Epithelial cell of prostate (primary cell): ENCODE measurements around the gene FCHO2.

Source experiments
- DNase-seq: peaks from one replicate; pipeline ENCODE4 v3.0.0-alpha.2; 2011; ENCODE audit warnings: low read depth, low spot score
- H3K27ac ChIP-seq: fragments of 450-650 bp; 2 replicates; pipeline ENCODE4 v1.5.1; 2017; ENCODE audit warnings: mild to moderate bottlenecking

Gene FCHO2

DNA sequence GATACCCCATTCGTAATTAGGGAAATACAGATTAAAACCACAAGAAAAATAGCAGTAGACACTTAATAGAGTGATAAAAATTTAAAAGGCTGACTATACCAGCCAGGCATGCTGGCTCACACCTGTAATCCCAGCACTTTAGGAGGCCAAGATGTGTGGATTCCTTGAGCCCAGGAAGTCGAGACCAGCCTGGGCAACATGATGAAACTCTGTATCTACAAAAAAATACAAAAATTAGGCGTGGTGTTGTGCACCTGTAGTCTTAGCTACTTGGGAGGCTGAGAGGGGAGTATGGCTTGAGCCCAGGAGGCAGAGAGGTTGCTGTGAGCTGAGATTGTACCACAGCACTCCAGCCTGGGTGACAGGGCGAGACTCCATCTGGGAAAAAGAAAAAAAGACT is 72.0 kb downstream of the FCHO2 start:
- DNase-seq: no peak
- no peak overlapping the region for H3K27ac ChIP-seq

DNA sequence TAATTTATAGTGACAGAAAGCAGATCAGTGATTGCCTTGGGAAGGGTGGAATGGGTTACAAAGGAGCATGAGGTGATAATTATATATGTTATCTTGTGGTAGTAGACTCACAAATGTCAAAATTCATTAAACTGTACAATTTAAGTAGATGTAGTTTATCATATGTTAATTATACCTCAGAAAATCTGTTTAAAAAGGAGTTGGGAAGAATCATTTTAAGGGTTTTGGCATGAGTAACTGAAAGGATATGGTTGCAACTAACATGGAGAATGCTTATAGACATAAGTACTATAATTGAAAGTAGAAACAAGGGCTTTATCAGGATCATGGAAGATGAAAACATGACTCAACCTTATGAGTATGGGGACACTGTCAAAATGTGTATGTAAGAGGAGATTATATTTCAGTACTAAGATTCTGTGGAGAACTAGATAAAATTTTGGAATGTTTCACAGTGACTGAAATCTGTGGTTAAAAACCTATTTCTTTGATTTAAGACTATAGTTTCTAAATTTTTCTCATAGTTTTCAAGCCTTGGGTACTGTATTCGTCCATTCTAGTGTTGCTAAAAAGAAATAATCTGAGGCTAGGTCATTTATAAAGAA is 73.3 kb downstream of the FCHO2 start:
- peak overlapping the region; percentile 76 for H3K27ac ChIP-seq
- no peak for DNase-seq

DNA sequence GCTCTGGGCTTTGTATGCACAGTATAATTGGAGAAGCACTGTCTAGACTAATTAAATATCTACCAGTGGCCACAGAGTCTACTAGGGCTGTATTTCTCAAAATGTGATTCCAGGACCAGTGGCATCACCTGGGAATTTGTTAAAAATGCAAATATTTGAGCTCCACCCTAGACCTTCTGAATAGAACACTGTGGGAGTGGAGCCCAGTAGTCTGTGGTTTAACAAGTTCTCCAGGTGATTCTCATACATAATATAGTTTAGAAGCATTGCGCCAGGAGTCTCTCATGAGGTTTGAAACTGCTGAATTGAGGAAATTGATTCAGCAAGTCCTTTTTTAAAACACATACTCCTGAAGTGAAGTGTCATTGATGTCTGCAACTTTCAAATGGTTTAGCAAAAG is 74.7 kb downstream of the FCHO2 start:
- DNase-seq: peak; percentile 8
- H3K27ac ChIP-seq: peak overlapping the region; percentile 76

DNA sequence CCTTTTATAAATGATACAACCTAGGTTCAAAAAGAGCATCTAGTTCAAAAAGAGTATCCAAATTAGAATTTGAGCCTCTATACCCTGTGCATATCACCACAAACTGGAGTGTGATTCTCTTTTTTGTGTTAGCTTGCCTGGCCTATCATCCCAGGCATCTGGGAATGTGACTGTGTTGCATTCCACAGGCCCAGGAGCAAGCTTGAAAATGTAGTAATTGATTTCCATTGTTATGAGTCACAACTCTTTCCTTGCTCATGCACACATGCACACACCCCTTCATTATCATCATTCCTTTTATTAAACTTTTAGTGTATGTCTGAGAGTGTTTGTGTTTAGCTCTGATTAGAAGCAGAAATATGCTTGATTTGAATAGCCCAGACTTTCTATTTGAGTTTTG is 75.2 kb downstream of the FCHO2 start:
- peak overlapping the region; percentile 76 for H3K27ac ChIP-seq
- DNase-seq: peak; percentile 70

DNA sequence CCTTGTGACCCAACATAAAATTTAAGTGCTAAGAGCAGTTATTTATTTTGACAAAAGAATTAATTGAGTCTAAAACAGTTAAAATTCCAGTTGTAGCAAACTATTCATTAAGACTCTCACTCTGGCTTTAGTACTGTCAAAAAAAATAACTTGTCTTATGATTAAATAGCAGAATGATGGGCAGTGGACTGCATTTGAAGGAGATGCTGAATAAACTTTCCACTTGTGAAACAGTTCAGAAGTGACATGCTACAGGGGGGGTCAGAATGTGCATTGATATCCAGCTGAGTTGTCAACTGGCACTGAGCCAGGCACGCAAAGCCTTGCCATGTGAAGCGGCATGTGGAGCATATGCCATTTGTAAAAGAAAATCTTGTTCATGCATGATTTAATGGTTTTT is 76.0 kb downstream of the FCHO2 start:
- peak overlapping the region; percentile 76 for H3K27ac ChIP-seq
- peak; percentile 24 for DNase-seq

- no peak for DNase-seq
- H3K27ac ChIP-seq: no peak overlapping the region
Measured at GRCh38 chr5:73032635-73033034, 76.8 kb downstream of the FCHO2 start.

DNA sequence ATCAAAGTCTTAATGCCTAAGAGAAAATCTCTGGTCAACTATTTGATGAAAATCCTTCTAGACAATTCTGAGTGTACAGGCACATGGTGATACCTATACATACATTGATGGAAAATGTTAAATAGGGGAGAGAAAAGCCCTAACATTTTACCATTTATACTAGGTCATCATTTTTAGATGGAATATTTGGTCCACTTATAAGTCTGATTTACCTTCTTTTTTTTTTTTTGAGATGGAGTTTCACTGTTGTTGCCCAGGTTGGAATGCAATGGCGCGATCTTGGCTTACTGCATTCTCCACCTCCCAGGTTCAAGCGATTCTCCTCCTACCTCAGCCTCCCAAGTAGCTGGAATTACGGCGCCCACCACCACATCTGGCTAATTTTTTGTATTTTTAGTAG is 81.7 kb downstream of the FCHO2 start:
- no peak for DNase-seq
- no peak overlapping the region for H3K27ac ChIP-seq

DNA sequence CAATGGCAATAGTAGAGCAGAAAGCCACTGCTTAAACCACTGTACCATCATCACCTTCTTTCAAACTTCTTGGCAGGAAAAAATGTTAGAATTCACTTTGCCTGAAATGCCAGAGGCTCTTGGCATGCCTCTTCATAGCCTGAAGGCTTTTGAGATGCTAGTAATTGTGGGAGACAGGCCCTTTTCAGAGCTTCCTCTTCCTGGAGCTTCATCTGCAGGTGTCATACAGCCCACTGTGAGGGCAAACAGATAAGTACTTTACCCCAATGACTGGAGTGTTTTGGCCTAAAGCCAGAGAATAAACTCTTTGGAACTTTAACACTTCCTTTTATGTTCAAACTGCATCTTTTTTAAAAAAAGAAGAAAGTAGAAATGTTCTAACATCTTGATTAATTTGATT is 83.2 kb downstream of the FCHO2 start:
- H3K27ac ChIP-seq: no peak overlapping the region
- no peak for DNase-seq

GRCh38 chr5:73042993-73043392 is 87.2 kb downstream of the FCHO2 start:
- H3K27ac ChIP-seq: no peak overlapping the region
- DNase-seq: no peak

DNA sequence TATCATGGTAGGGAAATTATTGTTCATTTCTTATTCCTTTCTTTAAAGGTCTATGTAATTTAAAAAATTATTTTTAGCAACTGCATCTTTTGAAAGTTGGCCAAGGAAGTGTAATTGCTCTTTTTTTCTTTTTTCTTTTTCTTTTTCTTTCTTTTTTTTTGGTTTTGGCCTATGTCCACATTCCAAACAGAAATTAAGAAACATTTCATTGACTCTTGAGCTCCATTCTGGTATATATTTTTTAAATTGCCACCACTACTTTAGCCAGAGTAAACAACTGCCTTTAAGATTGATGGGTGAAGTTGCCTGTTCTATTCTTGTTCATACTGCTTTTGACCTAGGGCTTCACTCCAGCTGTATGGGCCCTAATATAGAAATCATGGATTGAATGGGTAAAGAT is 88.7 kb downstream of the FCHO2 start:
- H3K27ac ChIP-seq: no peak overlapping the region
- no peak for DNase-seq

- H3K27ac ChIP-seq: no peak overlapping the region
- DNase-seq: no peak
Measured at GRCh38 chr5:73045623-73046022, 89.8 kb downstream of the FCHO2 start.

DNA sequence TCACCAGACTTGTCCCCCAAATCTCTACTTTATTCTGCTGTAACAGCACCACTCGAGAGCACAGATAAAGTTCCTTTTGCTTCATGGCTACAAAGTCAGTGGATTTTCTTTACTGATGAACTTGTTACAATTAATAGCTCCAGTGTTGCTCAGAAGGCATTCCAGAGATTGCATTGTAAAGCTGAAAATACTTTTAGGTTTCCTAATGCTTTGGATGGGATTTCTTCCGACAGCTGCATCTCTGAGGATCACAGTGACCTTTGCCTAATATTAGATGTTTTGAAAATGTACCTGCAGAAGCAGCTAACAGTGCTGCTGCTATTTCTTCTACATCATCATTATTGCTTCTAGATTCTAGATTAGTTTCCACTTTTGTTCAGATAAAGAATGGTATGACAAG is 105.8 kb downstream of the FCHO2 start:
- H3K27ac ChIP-seq: no peak overlapping the region
- DNase-seq: no peak

DNA sequence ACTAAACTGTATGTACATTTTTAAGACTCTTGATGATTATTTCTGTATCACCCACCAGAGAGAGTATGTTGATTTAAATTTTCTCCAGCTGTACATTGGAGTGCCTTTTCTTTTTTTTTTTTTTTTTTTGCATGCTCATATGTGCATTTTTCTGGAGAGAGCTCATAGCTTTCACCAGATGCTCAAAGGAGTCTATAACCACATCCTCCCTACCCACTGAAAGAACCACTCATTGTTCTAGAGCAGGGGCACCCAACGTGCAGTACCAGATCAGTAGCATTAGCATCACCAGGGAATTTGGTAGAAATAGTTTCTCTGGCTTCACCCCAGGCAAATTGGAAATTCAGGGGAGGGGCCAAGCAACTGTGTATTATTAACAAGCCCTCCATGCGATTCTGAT is 110.6 kb downstream of the FCHO2 start:
- no peak for DNase-seq
- H3K27ac ChIP-seq: no peak overlapping the region

DNA sequence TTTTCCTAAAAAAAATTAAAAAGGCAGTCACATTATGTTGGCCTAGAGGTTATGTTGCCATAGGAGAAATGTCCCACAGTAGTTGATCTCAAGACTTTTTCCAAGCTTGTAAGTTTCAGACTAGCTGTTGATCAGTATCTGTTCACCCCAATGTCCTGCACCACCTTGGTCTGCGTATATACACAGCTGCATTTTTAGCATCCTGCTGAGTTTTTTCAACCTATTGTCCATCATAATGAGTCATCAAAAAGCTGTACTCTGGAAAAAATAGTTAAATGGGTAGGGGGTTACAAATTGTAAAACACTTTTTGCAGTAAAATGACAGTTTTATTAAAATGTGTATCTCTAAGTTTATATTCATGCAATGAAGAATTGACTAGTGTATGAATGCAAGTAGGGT is 111.4 kb downstream of the FCHO2 start:
- H3K27ac ChIP-seq: no peak overlapping the region
- DNase-seq: no peak

GRCh38 chr5:73081093-73081492 is 125.3 kb downstream of the FCHO2 start:
- DNase-seq: no peak
- no peak overlapping the region for H3K27ac ChIP-seq

DNA sequence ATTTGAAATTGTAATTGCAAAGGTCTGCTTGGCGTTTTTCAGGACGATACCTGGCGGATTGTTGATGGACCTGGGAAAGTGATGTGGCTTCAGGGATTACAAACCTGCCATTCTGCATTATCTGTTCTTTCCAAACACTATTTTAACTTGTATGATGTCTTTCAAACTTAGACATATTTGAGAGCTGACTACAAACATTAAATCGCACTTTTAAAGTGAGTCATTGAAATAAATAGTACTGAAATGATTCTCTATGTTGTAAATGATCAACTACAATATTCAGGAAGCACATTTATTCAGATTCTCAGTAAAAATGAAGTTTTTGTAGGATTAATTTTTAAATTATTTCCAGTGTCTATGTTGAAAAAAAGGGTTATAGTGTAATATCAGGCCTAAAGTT is 132.2 kb downstream of the FCHO2 start:
- DNase-seq: no peak
- H3K27ac ChIP-seq: no peak overlapping the region

DNA sequence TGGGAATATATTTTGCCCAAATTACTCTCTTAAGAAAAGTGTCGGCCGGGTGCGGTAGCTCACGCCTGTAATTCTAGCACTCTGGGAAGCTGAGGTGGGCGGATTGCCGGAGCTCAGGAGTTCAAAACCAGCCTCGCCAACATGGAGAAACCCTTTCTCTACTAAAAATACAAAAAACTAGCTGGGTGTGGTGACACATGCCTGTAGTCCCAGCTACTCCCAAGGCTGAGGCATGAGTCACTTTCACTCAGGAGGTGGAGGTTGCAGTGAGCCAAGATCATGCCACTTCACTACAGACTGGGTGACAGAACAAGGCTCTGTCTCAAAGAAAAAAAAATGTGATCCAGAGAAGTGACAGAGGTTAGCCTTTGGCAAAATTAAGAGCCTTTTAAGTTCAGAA is 138.1 kb downstream of the FCHO2 start:
- no peak overlapping the region for H3K27ac ChIP-seq
- DNase-seq: peak; percentile 26

GRCh38 chr5:73094415-73094814 is 138.6 kb downstream of the FCHO2 start:
- DNase-seq: no peak
- no peak overlapping the region for H3K27ac ChIP-seq

- no peak for DNase-seq
- H3K27ac ChIP-seq: no peak overlapping the region
Measured at GRCh38 chr5:73095564-73096238, 139.9 kb downstream of the FCHO2 start.

- no peak overlapping the region for H3K27ac ChIP-seq
- no peak for DNase-seq
Measured at GRCh38 chr5:73096239-73096575, 140.4 kb downstream of the FCHO2 start.

GRCh38 chr5:73097740-73098139 is 141.9 kb downstream of the FCHO2 start:
- no peak for DNase-seq
- H3K27ac ChIP-seq: no peak overlapping the region

DNA sequence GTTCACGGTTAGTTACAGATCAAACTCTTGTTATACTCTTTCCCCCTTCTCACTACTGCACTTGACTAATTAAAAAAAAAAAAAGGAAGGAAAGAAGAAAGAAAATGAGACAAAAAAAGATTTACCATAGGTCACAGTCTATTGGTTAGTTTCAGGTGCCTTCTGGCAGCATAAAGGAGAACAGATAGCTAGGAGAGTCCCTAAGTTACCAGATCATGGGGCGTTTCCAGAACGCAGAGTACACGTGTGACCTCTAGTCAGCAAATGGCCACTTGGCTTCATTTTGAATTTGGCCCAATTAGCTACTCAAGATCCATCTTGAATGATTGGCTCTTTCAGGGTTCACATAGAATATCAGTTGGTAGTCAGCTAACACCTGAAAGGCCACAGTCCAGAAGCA is 144.3 kb downstream of the FCHO2 start:
- no peak for DNase-seq
- H3K27ac ChIP-seq: no peak overlapping the region
